OCI-LY3 (cell line): ENCODE measurements around the gene PFKFB4.

Experiments used
- EZH2phosphoT487 ChIP-seq: fragments of 200-600 bp; shearing (Covaris generic); IDR thresholded peaks from 2 replicates; pipeline ENCODE4 v1.6.1; 2018; ENCODE audit warnings: antibody characterized with exemption, mixed run types, low read depth
- TF ChIP-seq, protein P1 (sequence below): fragments of 200-600, 300-600 bp; sonication (generic); IDR thresholded peaks from 2 replicates; pipeline ENCODE4 v1.5.1; 2014; ENCODE audit warnings: antibody characterized with exemption, low read length, low read depth

DNA sequence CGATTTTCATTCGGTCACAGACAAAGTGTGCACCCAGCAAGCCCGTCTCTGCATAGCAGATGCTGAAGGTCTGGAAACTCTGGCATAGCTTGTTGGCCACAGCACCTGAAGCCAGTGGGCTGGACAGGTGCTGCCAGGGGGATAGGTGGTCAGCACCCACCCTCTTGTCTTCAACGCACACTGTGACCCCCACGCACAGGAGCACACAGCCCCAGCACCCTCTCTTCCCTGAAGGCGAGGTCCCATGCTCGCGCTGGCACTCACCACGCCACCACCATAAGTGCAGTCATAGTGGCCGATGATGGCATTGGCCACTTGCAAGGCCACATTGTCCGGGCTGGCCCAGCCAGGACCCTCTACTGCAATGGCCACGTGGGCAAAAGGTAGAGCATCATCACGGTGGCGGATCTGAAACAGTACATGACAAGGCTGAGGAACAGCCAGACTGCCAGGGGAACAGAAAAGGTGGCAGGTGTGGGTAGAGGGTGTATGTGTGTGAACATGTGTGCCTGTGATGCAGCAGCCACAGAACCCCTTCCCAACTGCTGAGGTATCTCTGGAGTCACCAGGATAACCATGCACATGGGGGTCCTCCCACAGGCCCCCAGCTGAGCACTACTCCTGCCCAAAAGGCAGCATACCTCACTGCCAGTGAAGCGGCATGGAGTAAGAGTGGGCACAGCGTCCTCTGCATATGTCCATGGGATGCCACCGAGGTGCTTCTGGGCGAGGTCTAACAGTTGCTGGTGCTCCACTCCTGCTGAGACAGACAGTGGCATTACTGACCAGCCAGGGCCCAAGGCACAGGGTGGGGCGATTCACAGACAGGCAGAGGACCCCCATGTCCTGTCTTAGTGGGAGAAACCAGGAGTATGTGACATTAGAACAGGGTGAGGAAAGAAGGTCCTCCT is 44.4 kb upstream of the PFKFB4 start:
- TF ChIP-seq, protein P1, sequence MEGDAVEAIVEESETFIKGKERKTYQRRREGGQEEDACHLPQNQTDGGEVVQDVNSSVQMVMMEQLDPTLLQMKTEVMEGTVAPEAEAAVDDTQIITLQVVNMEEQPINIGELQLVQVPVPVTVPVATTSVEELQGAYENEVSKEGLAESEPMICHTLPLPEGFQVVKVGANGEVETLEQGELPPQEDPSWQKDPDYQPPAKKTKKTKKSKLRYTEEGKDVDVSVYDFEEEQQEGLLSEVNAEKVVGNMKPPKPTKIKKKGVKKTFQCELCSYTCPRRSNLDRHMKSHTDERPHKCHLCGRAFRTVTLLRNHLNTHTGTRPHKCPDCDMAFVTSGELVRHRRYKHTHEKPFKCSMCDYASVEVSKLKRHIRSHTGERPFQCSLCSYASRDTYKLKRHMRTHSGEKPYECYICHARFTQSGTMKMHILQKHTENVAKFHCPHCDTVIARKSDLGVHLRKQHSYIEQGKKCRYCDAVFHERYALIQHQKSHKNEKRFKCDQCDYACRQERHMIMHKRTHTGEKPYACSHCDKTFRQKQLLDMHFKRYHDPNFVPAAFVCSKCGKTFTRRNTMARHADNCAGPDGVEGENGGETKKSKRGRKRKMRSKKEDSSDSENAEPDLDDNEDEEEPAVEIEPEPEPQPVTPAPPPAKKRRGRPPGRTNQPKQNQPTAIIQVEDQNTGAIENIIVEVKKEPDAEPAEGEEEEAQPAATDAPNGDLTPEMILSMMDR: no peak
- TF ChIP-seq EZH2phosphoT487: no peak
